AG08396 (cell line): ENCODE measurements around the gene STK11.
A peak's percentile ranks its signal among the peaks of the same experiment; 100 is the strongest.

Experiments
- DNase-seq: peaks from one replicate; pipeline ENCODE4 v3.0.0; 2012; ENCODE audit warnings: low spot score, mixed read lengths

STK11 gene

GRCh38 chr19:1211494-1212234 is 6.1 kb downstream of the STK11 start:
- DNase-seq: no peak

GRCh38 chr19:1213391-1214286 is 8.1 kb downstream of the STK11 start:
- peak; percentile 59 for DNase-seq

DNA sequence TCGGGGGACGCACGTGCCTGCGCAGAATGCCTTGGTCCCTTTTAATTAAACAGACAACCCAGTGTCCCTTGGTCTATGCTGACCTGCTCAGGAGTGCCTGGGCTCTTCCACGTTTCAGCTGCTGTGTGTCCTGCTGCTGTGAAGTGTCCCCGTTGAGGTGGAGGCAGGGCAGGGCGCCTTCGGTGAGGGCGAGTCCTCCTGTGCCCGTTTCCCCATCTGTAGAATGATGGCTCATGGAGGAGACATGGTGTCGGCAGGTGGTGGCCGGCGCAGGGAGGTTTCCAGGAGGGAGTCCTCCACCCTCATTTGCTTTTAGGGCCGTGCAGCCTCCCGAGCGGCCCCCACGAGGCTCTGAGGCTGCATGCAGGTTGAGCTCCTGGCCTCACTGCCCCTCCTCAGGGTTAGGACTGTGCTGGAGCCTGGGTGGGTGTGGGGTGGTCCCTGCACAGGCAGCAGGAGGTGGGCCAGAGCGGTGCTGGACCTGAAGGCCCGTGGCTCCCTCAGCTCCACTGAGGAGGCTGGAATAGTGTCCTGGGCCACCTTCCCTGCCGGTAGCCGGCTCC is 8.8 kb downstream of the STK11 start:
- no peak for DNase-seq

GRCh38 chr19:1214862-1215731 is 9.5 kb downstream of the STK11 start:
- DNase-seq: peak; percentile 77

GRCh38 chr19:1216756-1217155 is 11.2 kb downstream of the STK11 start:
- DNase-seq: no peak

DNA sequence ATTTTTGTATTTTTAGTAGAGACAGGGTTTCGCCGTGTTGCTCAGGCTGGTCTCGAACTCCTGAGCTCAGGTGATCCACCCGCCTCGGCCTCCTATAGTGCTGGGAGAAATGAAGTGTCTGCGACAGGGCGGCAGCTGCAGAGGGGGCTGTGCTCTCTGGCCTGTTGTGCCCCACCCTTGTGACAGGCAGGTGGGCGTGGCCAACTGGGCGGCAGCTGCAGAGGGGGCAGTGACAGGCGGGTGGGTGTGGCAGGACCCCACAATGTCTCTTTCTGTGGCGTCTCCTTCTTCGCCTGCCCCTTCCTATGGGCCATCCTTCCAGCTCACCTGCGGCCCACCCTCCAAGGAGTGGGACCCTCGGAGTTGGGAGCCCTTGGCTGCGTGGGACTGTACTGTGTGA is 11.8 kb downstream of the STK11 start:
- no peak for DNase-seq

- no peak for DNase-seq
Measured at GRCh38 chr19:1218751-1219567, 13.4 kb downstream of the STK11 start.

- DNase-seq: no peak
Measured at GRCh38 chr19:1219786-1220476, 14.4 kb downstream of the STK11 start.

GRCh38 chr19:1220477-1220930 is 14.9 kb downstream of the STK11 start:
- DNase-seq: no peak

DNA sequence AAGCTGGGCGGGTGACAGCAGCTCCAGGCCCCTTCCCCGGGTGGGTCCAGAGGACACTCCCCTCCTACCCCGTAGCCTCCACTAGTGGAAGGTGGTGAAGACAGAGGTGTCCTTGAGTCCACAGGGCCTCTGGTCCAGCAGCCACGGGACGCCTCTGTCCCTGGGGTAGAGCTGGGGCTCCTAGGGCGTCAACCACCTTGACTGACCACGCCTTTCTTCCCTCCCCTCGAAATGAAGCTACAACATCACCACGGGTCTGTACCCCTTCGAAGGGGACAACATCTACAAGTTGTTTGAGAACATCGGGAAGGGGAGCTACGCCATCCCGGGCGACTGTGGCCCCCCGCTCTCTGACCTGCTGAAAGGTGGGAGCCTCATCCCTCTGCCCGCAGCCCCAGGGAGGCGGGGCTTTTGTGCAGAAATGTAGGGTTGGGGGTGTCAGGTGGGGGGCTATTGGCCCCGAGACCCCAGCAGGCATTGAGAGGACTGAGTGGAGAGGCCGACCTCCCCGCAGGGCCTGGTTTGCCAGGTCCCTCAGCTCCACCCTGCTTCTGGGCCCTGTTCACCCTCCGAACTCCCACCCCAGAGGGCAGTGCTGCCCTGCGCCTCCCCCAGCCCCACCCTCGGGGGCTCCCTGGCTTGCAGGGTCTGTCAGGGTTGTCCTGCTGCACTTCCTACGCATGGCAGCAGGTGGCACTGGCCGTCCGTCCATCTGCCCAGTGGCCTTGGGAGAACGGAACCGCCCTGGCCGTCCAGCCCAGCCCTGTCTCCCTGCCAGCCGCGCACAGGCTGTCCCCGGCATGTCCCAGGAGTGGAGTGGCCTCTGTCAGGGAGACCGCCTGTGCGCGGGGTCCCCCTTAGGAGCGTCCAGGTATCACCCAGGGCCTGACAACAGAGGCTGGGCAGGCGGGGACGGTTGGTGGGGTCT is 15.7 kb downstream of the STK11 start:
- DNase-seq: peak; percentile 90

GRCh38 chr19:1221904-1222255 is 16.3 kb downstream of the STK11 start:
- no peak for DNase-seq

DNA sequence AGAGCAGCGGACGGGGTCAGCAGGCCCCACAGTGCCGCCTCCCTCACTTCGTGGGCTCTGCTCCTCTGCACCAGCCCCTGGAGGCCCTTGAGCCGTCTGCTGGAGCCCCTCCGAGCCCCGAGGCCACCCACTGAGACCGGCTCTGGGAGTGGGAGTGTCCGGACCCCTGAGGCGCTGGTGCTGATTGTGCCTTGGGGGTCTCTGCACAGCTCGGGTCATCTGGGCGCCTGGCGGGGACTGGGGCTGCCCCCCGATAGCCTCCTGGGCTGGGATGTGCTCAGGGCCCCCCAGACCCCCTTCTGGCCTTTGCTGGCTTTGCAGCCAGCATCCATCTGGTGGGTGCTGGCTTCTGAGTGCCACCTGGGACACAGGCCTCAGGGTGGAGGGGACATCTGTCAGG is 16.8 kb downstream of the STK11 start:
- no peak for DNase-seq

- peak; percentile 69 for DNase-seq
Measured at GRCh38 chr19:1223018-1223855, 17.7 kb downstream of the STK11 start.

- no peak for DNase-seq
Measured at GRCh38 chr19:1224047-1224825, 18.7 kb downstream of the STK11 start.

- DNase-seq: no peak
Measured at GRCh38 chr19:1224847-1225246, 19.3 kb downstream of the STK11 start.

GRCh38 chr19:1225440-1226226 is 20.1 kb downstream of the STK11 start:
- DNase-seq: no peak

- DNase-seq: no peak
Measured at GRCh38 chr19:1226227-1226518, 20.6 kb downstream of the STK11 start.
